Karpas-422 (cell line): Measurements from ENCODE around the gene SAMD7. TPM values are rescaled to one million over a fixed set of nuclear protein-coding genes. Genes with fewer than 3 reads are reported as not detected.

Experiments used
- DNase-seq: peaks from one replicate; pipeline ENCODE4 v3.0.0-alpha.2; 2015
- H2AFZ ChIP-seq: fragments of 200-600 bp; sonication (generic); 2 replicates; pipeline ENCODE4 v1.6.1; 2014; ENCODE audit warnings: antibody characterized with exemption, low read length, mixed read lengths
- H3K27ac ChIP-seq: fragments of 200-600 bp; sonication (generic); 2 replicates; pipeline ENCODE4 v1.5.1; 2014; ENCODE audit warnings: mild to moderate bottlenecking, low read length, moderate library complexity
- H3K27me3 ChIP-seq: fragments of 200-600 bp; sonication (generic); 2 replicates; pipeline ENCODE4 v1.6.1; 2014; ENCODE audit warnings: low read length, mixed read lengths
- H3K36me3 ChIP-seq: fragments of 200-600 bp; sonication (generic); 2 replicates; pipeline ENCODE4 v1.6.1; 2014; ENCODE audit warnings: low read length, mixed read lengths; ENCODE audit not compliant: insufficient read depth
- H3K4me1 ChIP-seq: fragments of 200-600 bp; sonication (generic); 2 replicates; pipeline ENCODE4 v1.6.1; 2014; ENCODE audit warnings: mild to moderate bottlenecking, low read length, mixed read lengths
- H3K4me2 ChIP-seq: fragments of 200-600 bp; sonication (generic); 2 replicates; pipeline ENCODE4 v1.6.1; 2014; ENCODE audit warnings: low read length, low read depth, mild to moderate bottlenecking; ENCODE audit not compliant: poor library complexity, severe bottlenecking
- H3K4me3 ChIP-seq: fragments of 200-600 bp; sonication (generic); 2 replicates; pipeline ENCODE4 v1.5.1; 2014; ENCODE audit warnings: mild to moderate bottlenecking, antibody characterized with exemption, low read length, mixed read lengths
- H3K79me2 ChIP-seq: fragments of 200-600 bp; sonication (generic); 2 replicates; pipeline ENCODE4 v1.6.1; 2014; ENCODE audit warnings: mild to moderate bottlenecking, low read length, mixed read lengths
- H3K9ac ChIP-seq: fragments of 200-600 bp; sonication (generic); 2 replicates; pipeline ENCODE4 v1.6.0; 2014; ENCODE audit warnings: low read length
- H3K9me2 ChIP-seq: fragments of 200-600 bp; sonication (generic), shearing (Covaris generic); replicated peaks from 2 replicates; pipeline ENCODE4 v1.6.0; 2014; ENCODE audit warnings: mild to moderate bottlenecking, low read length, moderate library complexity; ENCODE audit not compliant: insufficient read depth
- H3K9me3 ChIP-seq: fragments of 300-700, 200-600 bp; sonication (generic); 2 replicates; pipeline ENCODE4 v1.6.1; 2014; ENCODE audit warnings: low read length, mixed read lengths
- H4K20me1 ChIP-seq: fragments of 200-600 bp; sonication (generic); 2 replicates; pipeline ENCODE4 v1.6.1; 2014; ENCODE audit warnings: mild to moderate bottlenecking, antibody characterized with exemption, low read length, low read depth; ENCODE audit not compliant: insufficient read depth
- total RNA-seq: library from RNA; depleted of rRNA; stranded (reverse); fragments of >200 nt; shearing (Covaris generic); gene quantifications from 2 replicates; pipeline ENCODE4 v1.2.3, GENCODE V29; 2014; ENCODE audit warnings: low replicate concordance; rRNA removed

The SAMD7 gene
- total RNA-seq, 1 experiment from 2014 or later = not detected

- Histone ChIP-seq H3K4me2 (peak overlapping the region; percentile 97), H3K27me3 (no peaks in the 10 kb centered on the region), H3K9me2 (no peaks in the 10 kb centered on the region), H3K79me2 (peaks cover 84% of the 10 kb centered on the region), H3K9ac (peak overlapping the region; percentile 75), H3K4me3 (peak overlapping the region; percentile 89), H3K9me3 (no peaks in the 10 kb centered on the region), H4K20me1 (peaks cover 21% of the 10 kb centered on the region; the same call in 1 of the 2 replicates), H3K4me1 (peaks cover 75% of the 10 kb centered on the region), H2AFZ (no peak overlapping the region), H3K36me3 (peaks cover 32% of the 10 kb centered on the region; the same call in 1 of the 2 replicates), H3K27ac (peak overlapping the region; percentile 89)
- no peak for DNase-seq
Observed at GRCh38 chr3:169969174-169970095, 58.1 kb downstream of the SAMD7 start.

GRCh38 chr3:169970847-169971246 is 59.5 kb downstream of the SAMD7 start:
- peaks cover 21% of the 10 kb centered on the region; the same call in 1 of the 2 replicates for H4K20me1 ChIP-seq
- H3K4me3 ChIP-seq = no peak overlapping the region
- H3K4me2 ChIP-seq = no peak overlapping the region
- H3K9me2 ChIP-seq = no peaks in the 10 kb centered on the region
- no peak overlapping the region for H2AFZ ChIP-seq
- H3K4me1 ChIP-seq = peaks cover 64% of the 10 kb centered on the region
- H3K36me3 ChIP-seq = peaks cover 42% of the 10 kb centered on the region; the same call in 1 of the 2 replicates
- H3K27me3 ChIP-seq = no peaks in the 10 kb centered on the region
- H3K79me2 ChIP-seq = peaks cover 98% of the 10 kb centered on the region
- no peak overlapping the region for H3K27ac ChIP-seq
- DNase-seq = no peak
- H3K9ac ChIP-seq = no peak overlapping the region
- H3K9me3 ChIP-seq = no peaks in the 10 kb centered on the region

- H3K27ac ChIP-seq = peak overlapping the region; percentile 3; the same call in 1 of the 2 replicates
- no peaks in the 10 kb centered on the region for H3K9me3 ChIP-seq
- peaks cover 65% of the 10 kb centered on the region for H3K4me1 ChIP-seq
- H3K4me2 ChIP-seq = no peak overlapping the region
- peaks cover 100% of the 10 kb centered on the region for H3K79me2 ChIP-seq
- H2AFZ ChIP-seq = no peak overlapping the region
- peaks cover 49% of the 10 kb centered on the region; the same call in 1 of the 2 replicates for H3K36me3 ChIP-seq
- no peak for DNase-seq
- H4K20me1 ChIP-seq = peaks cover 21% of the 10 kb centered on the region; the same call in 1 of the 2 replicates
- no peak overlapping the region for H3K4me3 ChIP-seq
- no peak overlapping the region for H3K9ac ChIP-seq
- no peaks in the 10 kb centered on the region for H3K27me3 ChIP-seq
- no peaks in the 10 kb centered on the region for H3K9me2 ChIP-seq
Observed at GRCh38 chr3:169971522-169971921, 60.1 kb downstream of the SAMD7 start.

GRCh38 chr3:169980055-169980454 is 68.7 kb downstream of the SAMD7 start:
- H3K4me1 ChIP-seq = peaks cover 46% of the 10 kb centered on the region
- peak overlapping the region; percentile 58 for H3K27ac ChIP-seq
- H3K9ac ChIP-seq = no peak overlapping the region
- H3K9me2 ChIP-seq = no peaks in the 10 kb centered on the region
- no peaks in the 10 kb centered on the region for H3K27me3 ChIP-seq
- peaks cover 61% of the 10 kb centered on the region for H3K79me2 ChIP-seq
- DNase-seq = no peak
- H3K36me3 ChIP-seq = peaks cover 86% of the 10 kb centered on the region
- no peak overlapping the region for H3K4me2 ChIP-seq
- no peaks in the 10 kb centered on the region for H4K20me1 ChIP-seq
- H3K4me3 ChIP-seq = no peak overlapping the region
- H2AFZ ChIP-seq = no peak overlapping the region
- H3K9me3 ChIP-seq = no peaks in the 10 kb centered on the region

GRCh38 chr3:169984292-169984691 is 72.9 kb downstream of the SAMD7 start:
- peaks cover 19% of the 10 kb centered on the region for H3K4me1 ChIP-seq
- H3K27me3 ChIP-seq = no peaks in the 10 kb centered on the region
- H3K4me2 ChIP-seq = no peak overlapping the region
- no peak overlapping the region for H3K4me3 ChIP-seq
- peaks cover 25% of the 10 kb centered on the region for H3K79me2 ChIP-seq
- H3K27ac ChIP-seq = no peak overlapping the region
- DNase-seq = no peak
- peaks cover 90% of the 10 kb centered on the region for H3K36me3 ChIP-seq
- H3K9me3 ChIP-seq = no peaks in the 10 kb centered on the region
- H3K9me2 ChIP-seq = no peaks in the 10 kb centered on the region
- no peak overlapping the region for H2AFZ ChIP-seq
- no peak overlapping the region for H3K9ac ChIP-seq
- no peaks in the 10 kb centered on the region for H4K20me1 ChIP-seq

Other genes with a start within 250 kb of the SAMD7 start
- gene MECOM, start 247.9 kb upstream of the SAMD7 start, total RNA-seq = not detected in 2 replicates
- gene TERC, start 146.5 kb upstream of the SAMD7 start, total RNA-seq = 1,199 and 1,851 TPM in 2 replicates
- 3.6 and 4.2 TPM in 2 replicates for gene ACTRT3, start 142.0 kb upstream of the SAMD7 start, total RNA-seq
- gene MYNN, start 138.2 kb upstream of the SAMD7 start, total RNA-seq = 18.3 and 22.7 TPM in 2 replicates
- gene LRRIQ4, start 98.7 kb upstream of the SAMD7 start, total RNA-seq = 0.07 and 0.22 TPM in 2 replicates
- gene LRRC34, start 98.7 kb upstream of the SAMD7 start, total RNA-seq = 10.0 and 11.8 TPM in 2 replicates
- not detected in 2 replicates for gene LRRC31, start 41.6 kb upstream of the SAMD7 start, total RNA-seq
- gene SEC62, start 55.2 kb downstream of the SAMD7 start, total RNA-seq = 36.9 and 39.4 TPM in 2 replicates
- 67.6 and 94.6 TPM in 2 replicates for gene GPR160, start 126.4 kb downstream of the SAMD7 start, total RNA-seq